Measurements from ENCODE around the gene JAG2.

- TF ChIP-seq CTCF (IDR thresholded peaks at IDR 0.05; ENCODE audit: low read length) (no peak), EZH2 (IDR thresholded peaks at IDR 0.05; ENCODE audit: borderline replicate concordance, low read length) (no peak)
Observed at GRCh38 chr14:105156414-105157375, 11.9 kb downstream of the JAG2 start.
